GM23248 (cell line): ENCODE measurements around the gene SYNE1. TPM values are rescaled to one million over a fixed set of nuclear protein-coding genes. Genes with fewer than 3 reads are reported as not detected.

ENCODE experiments used
- DNase-seq: peaks from one replicate; pipeline ENCODE4 v3.0.0-alpha.2; 2015
- H2AFZ ChIP-seq: fragments of 200-600 bp; sonication (generic); 2 replicates; pipeline ENCODE4 v1.6.1; 2016; ENCODE audit warnings: antibody characterized with exemption
- H3F3A ChIP-seq: fragments of 200-600 bp; sonication (generic); 2 replicates; pipeline ENCODE4 v1.6.1; 2016; ENCODE audit warnings: mild to moderate bottlenecking, antibody characterized with exemption, mixed run types; ENCODE audit not compliant: insufficient read depth
- H3K27ac ChIP-seq: fragments of 200-600 bp; sonication (generic); 2 replicates; pipeline ENCODE4 v1.5.1; 2016; ENCODE audit warnings: mild to moderate bottlenecking
- H3K27me3 ChIP-seq: fragments of 200-600 bp; sonication (generic); replicated peaks from 2 replicates; pipeline ENCODE4 v1.6.1; 2016; ENCODE audit warnings: mild to moderate bottlenecking; ENCODE audit not compliant: insufficient read depth
- H3K36me3 ChIP-seq: fragments of 200-600 bp; sonication (generic); 2 replicates; pipeline ENCODE4 v1.6.1; 2016; ENCODE audit warnings: low read depth, mild to moderate bottlenecking
- H3K4me1 ChIP-seq: fragments of 200-600 bp; sonication (generic); 2 replicates; pipeline ENCODE4 v1.6.1; 2016; ENCODE audit warnings: mild to moderate bottlenecking; ENCODE audit not compliant: insufficient read depth
- H3K4me2 ChIP-seq: fragments of 200-600 bp; sonication (generic); one replicate; pipeline ENCODE4 v1.6.1; 2016; ENCODE audit warnings: mild to moderate bottlenecking; ENCODE audit not compliant: unreplicated experiment
- H3K4me3 ChIP-seq: fragments of 200-600 bp; sonication (generic); 2 replicates; pipeline ENCODE4 v1.5.1; 2016; ENCODE audit warnings: mild to moderate bottlenecking
- H3K79me2 ChIP-seq: fragments of 200-600 bp; sonication (generic); 2 replicates; pipeline ENCODE4 v1.6.1; 2016; ENCODE audit warnings: mild to moderate bottlenecking; ENCODE audit not compliant: insufficient read depth
- H3K9ac ChIP-seq: fragments of 200-600 bp; sonication (generic); 2 replicates; pipeline ENCODE4 v1.6.1; 2016; ENCODE audit warnings: mild to moderate bottlenecking
- H3K9me2 ChIP-seq: fragments of 200-600 bp; sonication (generic); 2 replicates; pipeline ENCODE4 v1.6.1; 2016; ENCODE audit warnings: mixed run types, mild to moderate bottlenecking, moderate library complexity; ENCODE audit not compliant: insufficient read depth
- H3K9me3 ChIP-seq: fragments of 200-600 bp; sonication (generic); one replicate; pipeline ENCODE4 v1.6.1; 2017; ENCODE audit warnings: low read depth
- H4K20me1 ChIP-seq: fragments of 200-600 bp; sonication (generic); 2 replicates; pipeline ENCODE4 v1.6.0; 2016; ENCODE audit not compliant: insufficient read depth
- EZH2 ChIP-seq: fragments of 200-600 bp; sonication (generic); IDR thresholded peaks from 2 replicates; pipeline ENCODE4 v1.6.1; 2018; ENCODE audit warnings: antibody characterized with exemption, mild to moderate bottlenecking; ENCODE audit not compliant: insufficient read depth, poor library complexity, severe bottlenecking
- EZH2phosphoT487 ChIP-seq: fragments of 200-600 bp; sonication (generic); IDR thresholded peaks from 2 replicates; pipeline ENCODE4 v1.6.1; 2018; ENCODE audit warnings: antibody characterized with exemption, moderate library complexity, mild to moderate bottlenecking, low read depth; ENCODE audit not compliant: insufficient read depth
- WGBS, 2 experiments: methylation state at CpG; one replicate each; pipeline ENCODE4 v1.1.6; 2015 to 2017; ENCODE audit warnings: low lambda C conversion rate in 2 of 2, low coverage in 1 of 2; ENCODE audit errors: missing lambda C conversion rate in 2 of 2; 5-methylcytosine and 5-hydroxymethylcytosine counted together
- in situ Hi-C: fragments of 300-500 bp; cut with MboI; formaldehyde crosslinking; loops from 2 replicates; pipeline ENCODE4 v1.15.0; 2020
- polyA plus RNA-seq: library from polyadenylated mRNA; unstranded; fragments of >200 nt; fragmentation: Nextera tagmentation; extraction: Ambion mirVana; gene quantifications from 2 replicates; pipeline ENCODE4 v1.2.1, GENCODE V29; 2016
- total RNA-seq: library from RNA; depleted of rRNA; stranded (reverse); fragments of >200 nt; shearing (Covaris generic); gene quantifications from 2 replicates; pipeline ENCODE4 v1.2.3, GENCODE V29; 2014

SYNE1 gene
- total and polyA plus RNA-seq, 2 experiments from 2014 or later = 29.2 to 95.4 TPM

DNA sequence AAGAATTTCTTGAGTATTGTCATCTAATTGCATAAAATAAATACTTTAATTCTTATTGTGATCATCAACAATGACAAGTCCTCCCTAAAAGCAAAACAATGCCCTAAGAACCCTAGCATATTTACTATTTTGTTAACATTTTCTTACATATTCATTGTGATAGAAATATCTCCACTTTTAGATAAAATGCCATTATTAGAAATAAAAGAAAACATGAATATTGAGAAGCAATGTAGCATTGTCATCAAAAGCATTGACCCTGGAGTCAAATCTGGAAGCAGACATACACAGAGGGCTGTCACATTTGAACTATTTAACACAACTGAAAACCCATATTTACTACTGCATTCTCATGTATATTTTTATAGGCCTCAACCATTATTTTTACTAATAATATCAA, 257.7 kb downstream of the SYNE1 start:
- H2AFZ ChIP-seq = no peak overlapping the region
- H3K27me3 ChIP-seq = no peaks in the 10 kb centered on the region
- peak overlapping the region; percentile 91 for H3K4me3 ChIP-seq
- peaks cover 20% of the 10 kb centered on the region; the same call in 1 of the 2 replicates for H3K36me3 ChIP-seq
- H3K9me3 ChIP-seq = no peaks in the 10 kb centered on the region
- peak overlapping the region; percentile 99 for H3K9ac ChIP-seq
- in situ Hi-C loops = no loop called here
- peaks cover 40% of the 10 kb centered on the region for H3F3A ChIP-seq
- no peaks in the 10 kb centered on the region for H3K9me2 ChIP-seq
- TF ChIP-seq EZH2 = no peak
- TF ChIP-seq EZH2phosphoT487 = no peak
- no peaks in the 10 kb centered on the region for H4K20me1 ChIP-seq
- DNase-seq = peak; percentile 15
- H3K27ac ChIP-seq = peak overlapping the region; percentile 100
- peak overlapping the region; percentile 95 for H3K4me2 ChIP-seq
- H3K4me1 ChIP-seq = peaks cover 26% of the 10 kb centered on the region
- H3K79me2 ChIP-seq = peaks cover 54% of the 10 kb centered on the region

DNA sequence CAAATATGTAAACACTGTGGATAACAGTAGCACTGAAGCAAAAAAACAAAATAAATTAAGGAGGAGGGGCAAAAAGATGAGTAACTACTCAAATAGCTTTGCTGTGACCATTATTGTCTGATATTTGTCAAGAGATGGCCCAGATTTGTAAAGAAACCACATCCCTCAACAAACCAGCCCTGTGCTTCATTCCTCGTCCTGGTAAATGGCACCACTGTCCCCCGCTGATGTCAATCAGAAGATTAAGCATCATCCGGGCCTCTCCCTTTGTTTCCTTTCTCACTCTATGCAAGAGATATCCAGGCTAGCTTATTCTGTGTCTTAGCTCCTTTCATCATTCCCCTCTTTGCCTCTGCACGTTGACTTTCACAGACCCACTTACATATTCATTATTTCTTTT, 259.0 kb downstream of the SYNE1 start:
- WGBS, 2 experiments = 9 to 16% methylated on average over 4 of the region's 4 CpGs
- peak overlapping the region; percentile 100 for H3K27ac ChIP-seq
- peaks cover 40% of the 10 kb centered on the region for H3F3A ChIP-seq
- H3K36me3 ChIP-seq = peaks cover 32% of the 10 kb centered on the region
- H3K9me3 ChIP-seq = no peaks in the 10 kb centered on the region
- peaks cover 26% of the 10 kb centered on the region for H3K4me1 ChIP-seq
- peak overlapping the region; percentile 91 for H3K4me3 ChIP-seq
- H3K27me3 ChIP-seq = no peaks in the 10 kb centered on the region
- in situ Hi-C loops = no loop called here
- no peak for TF ChIP-seq EZH2
- no peak for TF ChIP-seq EZH2phosphoT487
- peaks cover 62% of the 10 kb centered on the region for H3K79me2 ChIP-seq
- no peak overlapping the region for H2AFZ ChIP-seq
- H3K4me2 ChIP-seq = peak overlapping the region; percentile 95
- no peaks in the 10 kb centered on the region for H3K9me2 ChIP-seq
- no peaks in the 10 kb centered on the region for H4K20me1 ChIP-seq
- peak; percentile 82 for DNase-seq
- peak overlapping the region; percentile 99 for H3K9ac ChIP-seq

DNA sequence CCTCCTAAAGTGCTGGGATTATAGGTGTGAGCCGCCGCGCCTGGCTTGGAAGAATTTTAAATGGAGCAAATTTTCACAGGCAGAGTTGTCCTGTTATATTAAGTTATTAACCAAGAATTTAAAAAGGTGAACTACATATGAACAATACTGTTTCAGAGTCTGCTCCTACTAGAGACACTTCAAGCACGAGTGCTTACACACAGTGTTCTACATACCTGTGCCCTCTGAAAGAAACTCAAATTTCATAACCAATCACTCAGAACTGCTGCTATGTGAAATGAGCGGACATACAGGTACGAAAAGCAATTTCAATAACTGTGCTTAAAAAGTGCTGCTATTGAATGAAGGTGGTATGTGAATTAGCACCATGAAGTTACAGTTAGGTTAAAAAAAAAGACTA, 262.0 kb downstream of the SYNE1 start:
- WGBS, 2 experiments = 98 to 99% methylated on average over 6 of the region's 6 CpGs
- Histone ChIP-seq H3K9me2 (no peaks in the 10 kb centered on the region), H3K4me3 (no peak overlapping the region), H3K27ac (no peak overlapping the region), H3K36me3 (peaks cover 56% of the 10 kb centered on the region), H3K4me2 (no peak overlapping the region), H3K9me3 (no peaks in the 10 kb centered on the region), H3K4me1 (peaks cover 13% of the 10 kb centered on the region), H3K9ac (no peak overlapping the region), H3K79me2 (peaks cover 66% of the 10 kb centered on the region), H4K20me1 (no peaks in the 10 kb centered on the region), H3F3A (peaks cover 22% of the 10 kb centered on the region), H3K27me3 (no peaks in the 10 kb centered on the region), H2AFZ (no peak overlapping the region)
- TF ChIP-seq EZH2 = no peak
- no peak for TF ChIP-seq EZH2phosphoT487
- in situ Hi-C loops = no loop called here
- DNase-seq = no peak

DNA sequence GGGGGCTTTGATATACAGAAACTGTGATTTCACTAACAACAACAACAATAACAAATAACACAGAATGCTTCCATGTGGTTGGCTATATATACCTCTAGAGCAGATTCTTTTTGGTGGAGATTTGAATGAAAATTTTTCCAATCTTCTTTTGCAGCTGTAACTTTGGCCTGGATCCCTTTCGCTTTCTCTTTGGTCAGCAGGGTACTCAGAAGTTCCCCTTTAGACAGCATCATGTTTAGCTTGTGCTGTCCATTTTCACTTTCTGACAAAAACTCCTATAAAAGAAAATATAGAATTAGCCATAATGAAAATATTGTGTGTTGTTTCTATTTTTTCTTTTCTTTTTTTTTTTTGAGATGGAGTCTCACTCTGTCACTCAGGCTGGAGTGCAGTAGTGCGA, 264.2 kb downstream of the SYNE1 start:
- Histone ChIP-seq H3F3A (0 out of 2 replicates have a peak, but pooled peaks cover 3% of the 10 kb centered on the region), H3K36me3 (peaks cover 76% of the 10 kb centered on the region), H3K4me1 (peaks cover 3% of the 10 kb centered on the region; the same call in 1 of the 2 replicates), H3K79me2 (peaks cover 54% of the 10 kb centered on the region), H3K9me3 (no peaks in the 10 kb centered on the region), H3K9ac (no peak overlapping the region), H4K20me1 (no peaks in the 10 kb centered on the region), H2AFZ (no peak overlapping the region), H3K27me3 (no peaks in the 10 kb centered on the region), H3K27ac (no peak overlapping the region), H3K4me2 (no peak overlapping the region), H3K4me3 (no peak overlapping the region), H3K9me2 (no peaks in the 10 kb centered on the region)
- in situ Hi-C loops = no loop called here
- no peak for TF ChIP-seq EZH2phosphoT487
- no peak for TF ChIP-seq EZH2
- 96 to 100% methylated on average over 2 of the region's 2 CpGs for WGBS, 2 experiments
- no peak for DNase-seq

- Histone ChIP-seq H3F3A (no peaks in the 10 kb centered on the region), H3K9ac (no peak overlapping the region), H3K4me3 (no peak overlapping the region), H3K4me1 (no peaks in the 10 kb centered on the region), H3K9me2 (no peaks in the 10 kb centered on the region), H3K9me3 (no peaks in the 10 kb centered on the region), H3K4me2 (no peak overlapping the region), H4K20me1 (no peaks in the 10 kb centered on the region), H2AFZ (no peak overlapping the region), H3K27ac (no peak overlapping the region), H3K36me3 (peaks cover 84% of the 10 kb centered on the region), H3K27me3 (no peaks in the 10 kb centered on the region), H3K79me2 (peaks cover 44% of the 10 kb centered on the region)
- in situ Hi-C loops = no loop called here
- no peak for DNase-seq
- TF ChIP-seq EZH2phosphoT487 (no peak), EZH2 (no peak)
Observed at GRCh38 chr6:152371775-152372174, 265.4 kb downstream of the SYNE1 start.
